AG10803 (cell line): ENCODE data around the gene KIAA1217.

Experiments used
- DNase-seq: peaks from one replicate; pipeline ENCODE4 v3.0.0; 2010; ENCODE audit warnings: low read depth
- H3K4me3 ChIP-seq: 2 replicates; pipeline ENCODE4 v1.5.1; 2011; ENCODE audit warnings: mild to moderate bottlenecking, low read length, control low read depth
- TF ChIP-seq, protein P1 (sequence below): conservative IDR thresholded peaks from 2 replicates; pipeline ENCODE4 v1.5.1; 2011; ENCODE audit warnings: mild to moderate bottlenecking, low read length, control low read depth, inconsistent platforms

The KIAA1217 gene

DNA sequence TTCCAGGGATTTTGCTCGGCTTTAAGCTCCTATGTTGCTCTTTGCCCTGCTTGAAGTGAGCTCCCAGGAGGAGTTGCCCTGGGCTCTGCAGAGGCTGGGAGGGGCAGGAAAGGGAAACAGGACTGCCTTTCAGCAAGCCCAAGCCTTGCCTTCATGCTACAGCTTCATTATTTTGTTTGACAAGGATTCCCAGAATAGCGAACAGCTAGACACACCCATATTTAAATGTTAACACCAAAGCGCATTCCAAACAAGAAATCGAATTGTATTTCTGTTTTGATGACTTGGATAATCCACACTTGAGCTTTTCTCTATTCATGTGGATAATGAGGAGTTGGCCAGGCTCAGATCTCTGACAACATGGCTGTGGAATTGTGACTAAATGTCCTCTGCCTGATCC is 6.3 kb downstream of the KIAA1217 start:
- no peak overlapping the region for H3K4me3 ChIP-seq
- DNase-seq = no peak
- TF ChIP-seq, protein P1, sequence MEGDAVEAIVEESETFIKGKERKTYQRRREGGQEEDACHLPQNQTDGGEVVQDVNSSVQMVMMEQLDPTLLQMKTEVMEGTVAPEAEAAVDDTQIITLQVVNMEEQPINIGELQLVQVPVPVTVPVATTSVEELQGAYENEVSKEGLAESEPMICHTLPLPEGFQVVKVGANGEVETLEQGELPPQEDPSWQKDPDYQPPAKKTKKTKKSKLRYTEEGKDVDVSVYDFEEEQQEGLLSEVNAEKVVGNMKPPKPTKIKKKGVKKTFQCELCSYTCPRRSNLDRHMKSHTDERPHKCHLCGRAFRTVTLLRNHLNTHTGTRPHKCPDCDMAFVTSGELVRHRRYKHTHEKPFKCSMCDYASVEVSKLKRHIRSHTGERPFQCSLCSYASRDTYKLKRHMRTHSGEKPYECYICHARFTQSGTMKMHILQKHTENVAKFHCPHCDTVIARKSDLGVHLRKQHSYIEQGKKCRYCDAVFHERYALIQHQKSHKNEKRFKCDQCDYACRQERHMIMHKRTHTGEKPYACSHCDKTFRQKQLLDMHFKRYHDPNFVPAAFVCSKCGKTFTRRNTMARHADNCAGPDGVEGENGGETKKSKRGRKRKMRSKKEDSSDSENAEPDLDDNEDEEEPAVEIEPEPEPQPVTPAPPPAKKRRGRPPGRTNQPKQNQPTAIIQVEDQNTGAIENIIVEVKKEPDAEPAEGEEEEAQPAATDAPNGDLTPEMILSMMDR = no peak

DNA sequence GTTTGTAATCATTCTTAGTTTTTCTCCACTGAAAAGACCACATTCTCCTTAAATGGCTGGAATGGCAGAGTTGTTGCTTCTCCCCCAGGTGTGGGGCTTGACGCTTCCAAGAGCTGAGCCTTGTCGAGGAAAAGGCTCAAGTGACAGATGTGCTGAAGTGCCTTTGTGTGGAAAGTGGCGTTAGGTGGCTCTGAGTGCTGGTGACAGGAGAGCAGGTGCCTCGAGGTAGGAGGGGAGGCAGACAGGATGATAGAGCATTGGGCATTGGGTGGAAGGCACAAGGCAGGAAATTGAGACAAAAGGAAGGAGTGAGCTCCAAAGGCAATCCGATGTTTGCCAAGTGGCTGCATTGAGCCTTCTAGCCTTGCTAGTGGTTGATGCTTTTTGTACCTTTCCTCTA is 6.7 kb downstream of the KIAA1217 start:
- no peak overlapping the region for H3K4me3 ChIP-seq
- TF ChIP-seq, protein P1 = no peak
- DNase-seq = no peak

DNA sequence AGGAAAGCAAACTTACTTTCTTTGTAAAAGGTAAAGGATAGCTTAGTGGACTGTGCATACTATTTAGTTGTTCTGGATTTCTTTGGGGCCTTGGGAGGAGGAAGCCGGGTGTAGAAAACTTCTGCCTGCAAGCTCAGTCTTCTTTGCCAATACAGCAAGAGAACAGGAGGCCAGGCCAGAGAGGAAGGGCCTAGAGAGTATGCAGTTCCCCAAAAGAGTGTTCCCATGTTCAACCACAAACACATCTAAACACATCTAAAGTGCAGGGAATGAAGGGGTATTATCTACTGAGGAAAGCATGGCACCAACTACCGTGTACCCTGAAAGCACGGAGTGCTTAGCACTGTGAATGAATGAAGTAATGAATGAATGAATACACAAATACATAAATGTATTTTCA is 11.0 kb downstream of the KIAA1217 start:
- no peak for DNase-seq
- H3K4me3 ChIP-seq = no peak overlapping the region
- TF ChIP-seq, protein P1 = no peak

DNA sequence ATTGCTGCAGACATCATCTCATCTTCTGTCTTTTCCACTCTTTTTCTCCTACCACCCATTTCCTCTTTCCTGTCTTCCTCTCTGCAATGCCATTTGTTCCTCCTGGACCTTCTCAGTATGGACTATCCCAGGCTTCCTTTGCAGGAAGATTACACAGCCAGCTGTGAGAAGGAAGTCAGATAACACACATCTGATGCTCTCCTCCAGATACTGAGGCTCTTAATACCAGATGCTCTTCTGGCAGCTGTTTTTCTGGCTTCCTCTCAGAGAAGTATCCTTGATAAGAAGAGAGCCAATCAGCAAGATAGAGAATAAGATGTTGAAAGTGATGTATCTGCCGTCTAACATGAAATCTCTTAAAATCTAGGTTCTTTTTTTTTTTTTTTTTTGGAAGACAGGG is 14.4 kb downstream of the KIAA1217 start:
- TF ChIP-seq, protein P1 = no peak
- DNase-seq = no peak

DNA sequence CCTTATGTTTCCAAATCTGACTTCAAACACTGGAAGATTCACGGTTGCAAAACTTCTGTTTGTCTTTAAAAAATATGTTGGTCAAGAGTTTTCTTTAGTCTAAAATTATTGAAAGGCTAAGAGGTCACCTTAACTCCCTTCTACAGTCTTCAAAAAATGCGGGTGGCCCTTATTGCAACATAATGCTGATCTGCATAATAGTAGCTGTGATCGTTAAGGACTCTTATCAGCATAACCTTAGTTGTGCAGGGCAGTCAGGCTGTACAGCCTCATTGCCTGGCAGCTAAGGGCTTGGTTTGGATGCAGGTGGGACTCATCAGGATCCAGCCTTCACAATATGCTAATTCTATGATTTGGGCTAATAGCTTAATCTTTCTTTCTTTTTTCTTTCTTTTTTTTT is 15.0 kb downstream of the KIAA1217 start:
- no peak overlapping the region for H3K4me3 ChIP-seq
- DNase-seq = no peak
- TF ChIP-seq, protein P1 = no peak

More for the DNA sequence above, 14.4 kb downstream of the KIAA1217 start:
- H3K4me3 ChIP-seq = no peak overlapping the region

DNA sequence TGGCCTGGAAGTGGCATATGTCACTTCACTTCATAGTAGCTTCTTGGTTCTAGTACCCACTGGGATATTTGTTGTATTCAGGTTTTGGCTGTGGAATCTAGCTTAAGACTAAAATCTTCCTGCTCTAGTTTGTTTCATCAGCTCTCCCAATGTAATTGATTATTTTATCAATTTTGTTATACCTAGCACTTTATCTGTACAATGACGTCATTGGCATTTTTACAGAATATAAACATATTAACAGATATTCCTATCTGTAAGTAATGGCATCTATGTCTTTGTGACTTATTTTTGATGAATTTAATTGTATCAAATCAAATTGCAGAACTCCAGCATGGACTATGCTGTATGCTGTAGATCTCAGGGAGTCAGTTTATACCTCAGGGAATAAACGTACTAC is 19.7 kb downstream of the KIAA1217 start:
- no peak overlapping the region for H3K4me3 ChIP-seq
- TF ChIP-seq, protein P1 = no peak
- DNase-seq = no peak

DNA sequence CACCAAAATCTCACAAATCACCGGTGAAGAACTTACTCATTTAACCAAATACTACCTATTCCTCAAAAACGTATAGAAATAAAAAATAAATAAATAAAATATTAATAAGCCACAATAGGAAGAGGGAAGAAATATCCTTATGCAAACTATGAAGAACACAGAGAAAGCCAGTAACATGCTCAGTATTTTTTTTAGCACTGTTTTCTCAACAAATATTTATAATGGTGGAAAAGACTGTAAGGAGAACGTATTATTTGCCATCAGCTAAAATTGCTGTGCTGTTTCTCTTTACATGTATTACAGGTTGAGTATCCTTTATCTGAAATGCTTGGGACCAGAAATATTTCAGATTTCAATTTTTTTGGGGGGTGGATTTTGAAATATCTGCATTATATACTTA is 21.0 kb downstream of the KIAA1217 start:
- TF ChIP-seq, protein P1 = no peak

More for the DNA sequence above, 21.0 kb downstream of the KIAA1217 start:
- H3K4me3 ChIP-seq = no peak overlapping the region
- DNase-seq = no peak
